GM21619 (cell line): ENCODE measurements around the gene OXSR1.
A peak's percentile ranks its signal among the peaks of the same experiment; 100 is the strongest.
"Not testable (repeated sequence)": the region's sequence is repeated elsewhere in the genome, so short reads cannot be mapped to it uniquely, and the experiment has no call there.

Experiments used
- ATAC-seq: cut with Tn5 transposase; IDR thresholded peaks from one replicate; pipeline ENCODE4 v1.9.1; 2021; ENCODE audit not compliant: unreplicated experiment

Gene OXSR1

GRCh38 chr3:38127611-38128302, 37.6 kb upstream of the OXSR1 start:
- no peak for ATAC-seq

GRCh38 chr3:38128303-38128655, 37.1 kb upstream of the OXSR1 start:
- no peak for ATAC-seq

- no peak for ATAC-seq
Observed at GRCh38 chr3:38129058-38129457, 36.3 kb upstream of the OXSR1 start.

- ATAC-seq: no peak
Observed at GRCh38 chr3:38130631-38131065, 34.7 kb upstream of the OXSR1 start.

DNA sequence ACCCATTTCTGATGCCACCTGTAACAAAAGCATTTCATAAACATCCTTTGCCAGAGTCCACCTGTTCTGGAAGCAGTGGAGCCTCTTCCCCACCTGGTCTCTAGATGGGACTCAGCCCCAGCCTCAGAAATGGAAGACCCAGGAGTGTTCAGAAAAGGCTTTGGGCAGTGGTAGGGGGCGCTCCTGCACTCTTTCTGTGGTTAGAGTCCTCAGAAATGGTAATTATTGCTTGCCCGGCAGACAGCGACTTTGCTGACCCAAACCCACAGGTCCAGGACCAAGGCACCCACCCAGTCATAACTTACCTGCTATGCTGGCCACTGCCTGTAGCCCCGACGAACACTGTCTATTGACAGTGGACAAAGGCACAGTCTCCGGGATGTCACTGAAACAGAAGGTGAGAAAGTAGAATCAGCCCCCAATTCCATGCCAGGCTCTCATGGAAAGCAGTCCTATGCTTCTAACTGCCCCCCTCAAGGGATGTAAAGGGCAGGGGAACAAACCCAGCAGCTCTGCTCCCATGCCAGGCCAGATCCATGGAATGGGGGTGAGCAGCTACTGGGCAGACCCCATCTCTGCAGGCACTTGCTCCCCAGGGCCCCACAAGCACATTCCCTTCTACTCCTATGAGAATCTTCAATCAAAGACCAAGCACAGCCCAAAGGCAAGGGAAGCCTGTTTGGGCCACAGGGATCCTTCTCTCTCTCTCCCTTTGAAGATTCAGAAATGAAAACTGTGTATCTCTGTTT, 33.5 kb upstream of the OXSR1 start:
- ATAC-seq: no peak

GRCh38 chr3:38133209-38133556, 32.2 kb upstream of the OXSR1 start:
- ATAC-seq: no peak

GRCh38 chr3:38133557-38134405, 31.6 kb upstream of the OXSR1 start:
- no peak for ATAC-seq

GRCh38 chr3:38134517-38135143, 30.7 kb upstream of the OXSR1 start:
- not testable (repeated sequence) for ATAC-seq

DNA sequence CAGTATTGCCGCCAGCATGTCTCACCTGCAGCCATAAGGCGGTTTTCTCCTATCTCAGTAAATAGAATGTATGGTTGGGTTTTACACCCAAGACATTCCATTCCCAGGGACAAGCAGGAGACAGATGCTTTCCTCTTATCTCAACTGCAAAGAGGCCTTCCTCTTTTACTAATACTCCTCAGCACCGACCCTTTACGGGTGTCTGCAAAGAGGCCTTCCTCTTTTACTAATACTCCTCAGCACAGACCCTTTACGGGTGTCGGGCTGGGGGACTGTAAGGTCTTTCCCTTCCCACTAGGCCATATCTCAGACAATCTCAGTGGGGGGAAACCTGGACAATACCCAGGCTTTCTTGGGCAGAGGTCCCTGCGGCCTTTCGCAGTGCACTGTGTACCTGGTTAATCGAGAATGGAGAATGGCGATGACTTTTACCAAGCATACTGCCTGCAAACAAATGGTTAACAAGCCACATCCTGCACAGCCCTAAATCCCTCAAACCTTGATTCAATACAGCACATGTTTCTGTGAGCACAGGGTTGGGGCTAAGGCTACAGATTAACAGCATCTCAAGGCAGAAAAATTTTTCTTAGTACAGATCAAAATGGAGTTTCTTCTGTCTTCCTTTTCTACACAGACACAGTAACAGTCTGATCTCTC, 29.6 kb upstream of the OXSR1 start:
- ATAC-seq: not testable (repeated sequence)

- no peak for ATAC-seq
Observed at GRCh38 chr3:38136393-38136776, 29.0 kb upstream of the OXSR1 start.

GRCh38 chr3:38136777-38137614, 28.3 kb upstream of the OXSR1 start, which contains the start of gene ACAA1:
Gene ACAA1, minus strand, starts transcription at chr3:38137127. Its CDS starts 92 bp downstream, at chr3:38137035.
- ATAC-seq: peak; percentile 87

DNA sequence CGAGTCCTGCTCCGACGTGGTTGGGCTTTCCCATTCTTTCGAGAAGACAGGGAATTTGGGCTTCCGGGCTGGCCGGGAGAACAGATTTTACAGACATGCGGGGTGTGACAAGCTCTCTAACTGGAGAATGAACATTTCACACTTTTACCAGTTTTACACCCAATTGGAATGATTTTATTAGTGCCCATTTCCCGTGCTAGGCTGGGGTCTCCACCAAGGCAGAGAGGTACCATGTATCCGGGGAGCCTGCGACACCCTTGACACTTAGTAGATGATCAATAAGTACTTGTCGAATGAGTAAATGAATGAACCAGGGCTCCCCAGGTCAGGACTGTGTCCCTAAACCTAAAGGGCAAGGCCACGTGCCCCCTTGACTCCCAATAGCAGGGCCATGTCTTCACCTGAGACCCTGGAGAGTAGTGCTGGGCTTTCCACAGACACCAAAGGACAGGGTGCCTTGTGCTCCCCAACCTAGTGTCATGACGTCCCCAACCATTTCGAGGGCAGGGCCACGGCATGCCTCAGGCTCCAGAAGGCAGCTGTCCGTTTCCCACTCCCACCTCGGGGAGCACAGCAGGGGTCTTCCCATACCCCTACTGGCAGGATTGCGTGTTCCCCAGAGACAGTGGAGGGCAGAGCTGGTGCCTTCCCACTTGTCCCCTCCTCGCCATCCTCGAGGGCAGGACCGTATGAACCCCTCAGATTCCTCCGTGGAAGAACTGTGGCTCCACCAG, 27.6 kb upstream of the OXSR1 start:
- ATAC-seq: no peak

DNA sequence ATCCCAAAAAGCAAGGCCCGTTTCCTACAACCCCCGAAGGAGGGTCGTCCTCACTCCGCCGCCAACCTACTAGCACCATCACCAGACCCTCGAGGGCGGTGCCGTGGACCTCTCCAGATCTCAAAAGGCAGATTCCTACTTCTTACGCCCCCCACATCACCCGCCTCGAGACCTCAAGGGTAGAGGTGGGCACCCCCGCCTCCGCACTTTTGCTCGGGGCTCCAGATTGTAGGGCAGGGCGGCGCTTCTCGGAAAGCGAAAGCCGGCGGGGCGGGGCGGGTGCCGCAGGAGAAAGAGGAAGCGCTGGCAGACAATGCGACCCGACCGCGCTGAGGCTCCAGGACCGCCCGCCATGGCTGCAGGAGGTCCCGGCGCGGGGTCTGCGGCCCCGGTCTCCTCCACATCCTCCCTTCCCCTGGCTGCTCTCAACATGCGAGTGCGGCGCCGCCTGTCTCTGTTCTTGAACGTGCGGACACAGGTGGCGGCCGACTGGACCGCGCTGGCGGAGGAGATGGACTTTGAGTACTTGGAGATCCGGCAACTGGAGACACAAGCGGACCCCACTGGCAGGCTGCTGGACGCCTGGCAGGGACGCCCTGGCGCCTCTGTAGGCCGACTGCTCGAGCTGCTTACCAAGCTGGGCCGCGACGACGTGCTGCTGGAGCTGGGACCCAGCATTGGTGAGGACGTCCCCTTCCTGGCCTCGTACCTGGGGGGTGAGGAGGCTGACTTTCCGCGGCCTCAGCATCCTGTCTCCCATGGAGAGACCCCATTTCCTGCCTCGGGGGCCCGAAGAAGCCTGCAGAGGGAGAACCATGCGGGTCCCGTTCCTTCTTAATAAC, 26.8 kb upstream of the OXSR1 start, which contains the start of gene MYD88:
Gene MYD88, plus strand, starts transcription at position 313 of the 842 bp plus-strand sequence. Its CDS starts 40 bp downstream, at position 353.
- ATAC-seq: peak; percentile 34

DNA sequence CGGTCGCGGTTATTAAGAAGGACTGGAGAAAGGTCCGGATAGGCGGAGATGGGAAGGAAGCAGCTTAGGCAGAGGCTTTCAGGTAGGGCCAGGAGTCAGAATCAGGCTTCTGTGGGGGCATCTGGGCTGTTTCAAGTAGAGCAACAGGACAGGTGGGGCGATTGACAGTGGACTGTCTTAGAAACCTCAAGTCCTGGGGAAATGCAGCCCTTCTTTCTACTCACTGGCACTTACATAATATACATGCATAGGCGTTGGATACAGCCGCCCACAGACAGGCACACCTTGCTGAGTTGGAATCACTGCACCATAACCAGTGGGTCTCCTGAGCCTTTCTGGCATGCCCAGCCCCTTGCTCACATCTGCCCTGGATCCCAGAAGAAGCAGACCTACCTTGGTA, 26.1 kb upstream of the OXSR1 start:
- no peak for ATAC-seq

DNA sequence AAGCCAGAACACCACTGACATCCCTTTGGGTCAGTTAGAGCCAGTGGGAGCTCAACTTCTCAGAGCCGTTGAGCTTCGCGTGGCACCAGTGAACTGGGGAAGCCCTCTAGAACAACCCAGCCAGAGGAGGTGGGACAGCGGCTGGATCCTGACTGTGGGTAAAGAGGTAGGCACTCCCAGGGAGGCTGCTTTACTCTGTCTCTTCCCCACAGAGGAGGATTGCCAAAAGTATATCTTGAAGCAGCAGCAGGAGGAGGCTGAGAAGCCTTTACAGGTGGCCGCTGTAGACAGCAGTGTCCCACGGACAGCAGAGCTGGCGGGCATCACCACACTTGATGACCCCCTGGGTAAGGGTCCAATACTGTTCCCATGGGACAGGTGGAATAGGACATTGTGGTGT, 25.7 kb upstream of the OXSR1 start:
- ATAC-seq: no peak

- no peak for ATAC-seq
Observed at GRCh38 chr3:38140326-38141172, 24.8 kb upstream of the OXSR1 start.
